GM23338 (cell line): ENCODE results near the gene POU2AF2. TPM values are rescaled to one million over a fixed set of nuclear protein-coding genes. Genes with fewer than 3 reads are reported as not detected.
"Not testable (repeated sequence)": the region's sequence is repeated elsewhere in the genome, so short reads cannot be mapped to it uniquely, and the experiment has no call there.

Experiments used
- ATAC-seq: fragments of 200-7000 bp; cut with Tn5 transposase; 3 replicates; pipeline ENCODE4 v1.9.1; 2020
- DNase-seq: peaks from one replicate; pipeline ENCODE4 v3.0.0-alpha.2; 2015; ENCODE audit warnings: low spot score
- H2AFZ ChIP-seq: fragments of 200-600 bp; sonication (generic); 2 replicates; pipeline ENCODE4 v1.8.0; 2016; ENCODE audit warnings: antibody characterized with exemption, mild to moderate bottlenecking, moderate library complexity
- H3F3A ChIP-seq: fragments of 200-600 bp; sonication (generic); replicated peaks from 2 replicates; pipeline ENCODE4 v1.8.0; 2017; ENCODE audit warnings: antibody characterized with exemption, mixed run types, low read depth
- H3K27ac ChIP-seq: fragments of 200-600 bp; sonication (generic); 2 replicates; pipeline ENCODE4 v1.6.1; 2016; ENCODE audit warnings: low read depth
- H3K27me3 ChIP-seq: fragments of 200-600 bp; sonication (generic); 2 replicates; pipeline ENCODE4 v1.8.0; 2016; ENCODE audit warnings: mild to moderate bottlenecking, mixed run types, moderate library complexity; ENCODE audit not compliant: insufficient read depth
- H3K36me3 ChIP-seq: fragments of 200-600 bp; sonication (generic); 2 replicates; pipeline ENCODE4 v1.8.0; 2016; ENCODE audit warnings: mild to moderate bottlenecking; ENCODE audit not compliant: insufficient read depth
- H3K4me1 ChIP-seq: fragments of 200-600 bp; sonication (generic); 2 replicates; pipeline ENCODE4 v1.8.0; 2016; ENCODE audit warnings: mild to moderate bottlenecking, moderate library complexity; ENCODE audit not compliant: insufficient read depth
- H3K4me2 ChIP-seq: fragments of 200-600 bp; sonication (generic); 2 replicates; pipeline ENCODE4 v1.7.1; 2017; ENCODE audit warnings: mixed run types
- H3K4me3 ChIP-seq: fragments of 200-600 bp; sonication (generic); 2 replicates; pipeline ENCODE4 v1.6.1; 2016; ENCODE audit warnings: mixed run types
- H3K79me2 ChIP-seq: fragments of 200-600 bp; sonication (generic); replicated peaks from 2 replicates; pipeline ENCODE4 v1.8.0; 2017; ENCODE audit warnings: mild to moderate bottlenecking; ENCODE audit not compliant: insufficient read depth
- H3K9me2 ChIP-seq: fragments of 200-600 bp; sonication (generic); 2 replicates; pipeline ENCODE4 v1.8.0; 2017; ENCODE audit not compliant: insufficient read depth
- H4K20me1 ChIP-seq: fragments of 200-600 bp; sonication (generic); replicated peaks from 2 replicates; pipeline ENCODE4 v1.8.0; 2017; ENCODE audit warnings: mild to moderate bottlenecking; ENCODE audit not compliant: insufficient read depth
- H3K27ac Mint-ChIP-seq: 2 replicates; pipeline ENCODE4 v1.8.0; 2020; ENCODE audit warnings: inconsistent platforms, mild to moderate bottlenecking, moderate library complexity, mixed read lengths
- H3K27me3 Mint-ChIP-seq: 3 replicates; pipeline ENCODE4 v1.8.0; 2022; ENCODE audit warnings: low read depth, mild to moderate bottlenecking, moderate library complexity, mixed read lengths, inconsistent platforms; ENCODE audit not compliant: insufficient read depth, poor library complexity
- H3K36me3 Mint-ChIP-seq: 3 replicates; pipeline ENCODE4 v1.8.0; 2021; ENCODE audit warnings: low read depth, mild to moderate bottlenecking, inconsistent platforms, moderate library complexity, mixed read lengths
- H3K4me1 Mint-ChIP-seq: 3 replicates; pipeline ENCODE4 v1.8.0; 2020; ENCODE audit warnings: mild to moderate bottlenecking, inconsistent platforms, mixed read lengths
- H3K4me3 Mint-ChIP-seq: 3 replicates; pipeline ENCODE4 v1.8.0; 2021; ENCODE audit warnings: moderate library complexity, mild to moderate bottlenecking, inconsistent platforms, mixed read lengths
- H3K9me3 Mint-ChIP-seq: 3 replicates; pipeline ENCODE4 v1.8.0; 2020; ENCODE audit warnings: moderate library complexity, mild to moderate bottlenecking, inconsistent platforms, mixed read lengths
- CREB1 ChIP-seq: fragments of 250-450 bp; sonication (Bioruptor Pico); IDR thresholded peaks from 2 replicates; pipeline ENCODE4 v1.5.0; 2020; ENCODE audit warnings: low read depth, mild to moderate bottlenecking, moderate library complexity
- EZH2 ChIP-seq: fragments of 200-600 bp; sonication (generic); IDR thresholded peaks from one replicate; pipeline ENCODE4 v1.8.0; 2017; ENCODE audit warnings: antibody characterized with exemption, mild to moderate bottlenecking, low read depth; ENCODE audit not compliant: unreplicated experiment
- EZH2phosphoT487 ChIP-seq: fragments of 200-600 bp; sonication (generic); IDR thresholded peaks from one replicate; pipeline ENCODE4 v1.8.1; 2018; ENCODE audit warnings: antibody characterized with exemption; ENCODE audit not compliant: unreplicated experiment
- NANOG ChIP-seq: IDR thresholded peaks from 2 replicates; pipeline ENCODE4 v1.6.1; 2016; ENCODE audit warnings: antibody characterized with exemption, borderline replicate concordance
- POLR2AphosphoS5 ChIP-seq: IDR thresholded peaks from 2 replicates; pipeline ENCODE4 v1.6.1; 2016; ENCODE audit warnings: antibody characterized with exemption, low read depth
- ZNF114 ChIP-seq: fragments of 250-450 bp; sonication (Bioruptor Pico); IDR thresholded peaks from 2 replicates; pipeline ENCODE4 v1.5.0; 2020; ENCODE audit warnings: mild to moderate bottlenecking, moderate library complexity
- ZNF331 ChIP-seq: fragments of 250-450 bp; sonication (Bioruptor Pico); IDR thresholded peaks from 2 replicates; pipeline ENCODE4 v1.5.0; 2020; ENCODE audit warnings: low read depth, mild to moderate bottlenecking, moderate library complexity
- polyA plus RNA-seq: library from polyadenylated mRNA; unstranded; fragments of >200 nt; fragmentation: Nextera tagmentation; extraction: Ambion mirVana; gene quantifications from 2 replicates; pipeline ENCODE4 v1.2.1, GENCODE V29; 2016
- total RNA-seq: library from RNA; depleted of rRNA; stranded (reverse); fragments of >200 nt; shearing (Covaris generic); gene quantifications from 2 replicates; pipeline ENCODE4 v1.2.3, GENCODE V29; 2014
- TF ChIP-seq, protein P1 (sequence below): IDR thresholded peaks from 2 replicates; pipeline ENCODE4 v1.6.1; 2016; ENCODE audit warnings: antibody characterized with exemption
- TF ChIP-seq, protein P2 (sequence below): IDR thresholded peaks from one replicate; pipeline ENCODE4 v1.6.1; 2018; ENCODE audit warnings: antibody characterized with exemption; ENCODE audit not compliant: unreplicated experiment

POU2AF2 gene
- total and polyA plus RNA-seq, 2 experiments from 2014 or later, result not detected

DNA sequence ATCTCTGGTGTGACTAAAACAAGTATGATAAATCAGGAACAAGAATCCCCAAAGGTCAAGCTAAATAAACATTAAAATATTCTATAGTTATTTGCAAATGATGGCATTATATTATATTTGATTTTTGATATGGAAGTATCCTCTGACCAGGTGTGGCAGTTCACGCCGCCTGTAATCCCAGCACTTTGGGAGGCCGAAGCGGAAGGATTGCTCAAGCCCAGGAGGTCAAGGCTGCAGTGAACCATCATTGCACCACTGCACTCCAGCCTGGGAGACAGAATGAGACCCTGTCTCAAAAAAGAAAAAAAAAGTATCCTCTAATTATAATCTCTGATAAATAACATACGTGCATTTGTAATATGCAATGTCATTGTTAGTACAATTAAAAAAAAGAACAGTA is 46.2 kb downstream of the POU2AF2 start:
- Histone ChIP-seq H2AFZ (no peak overlapping the region), H3K27ac (no peak overlapping the region), H3K9me2 (no peaks in the 10 kb centered on the region), H3F3A (no peaks in the 10 kb centered on the region), H3K4me2 (no peak overlapping the region), H3K4me3 (no peak overlapping the region), H3K36me3 (no peaks in the 10 kb centered on the region), H3K4me1 (no peaks in the 10 kb centered on the region), H3K79me2 (no peaks in the 10 kb centered on the region), H4K20me1 (no peaks in the 10 kb centered on the region), H3K27me3 (no peaks in the 10 kb centered on the region)
- ATAC-seq (no peak), DNase-seq (no peak)
- Mint-ChIP-seq H3K9me3 (no peaks in the 10 kb centered on the region), H3K27ac (no peak overlapping the region), H3K4me3 (no peak overlapping the region), H3K36me3 (no peaks in the 10 kb centered on the region), H3K27me3 (peaks cover 3% of the 10 kb centered on the region), H3K4me1 (peaks cover 4% of the 10 kb centered on the region; the same call in 2 of the 3 replicates)
- TF ChIP-seq CREB1 (no peak), ZNF114 (no peak), EZH2 (no peak), ZNF331 (CRISPR knock-in tag) (no peak), POLR2AphosphoS5 (no peak), NANOG (no peak), EZH2phosphoT487 (no peak)
- TF ChIP-seq, protein P1, sequence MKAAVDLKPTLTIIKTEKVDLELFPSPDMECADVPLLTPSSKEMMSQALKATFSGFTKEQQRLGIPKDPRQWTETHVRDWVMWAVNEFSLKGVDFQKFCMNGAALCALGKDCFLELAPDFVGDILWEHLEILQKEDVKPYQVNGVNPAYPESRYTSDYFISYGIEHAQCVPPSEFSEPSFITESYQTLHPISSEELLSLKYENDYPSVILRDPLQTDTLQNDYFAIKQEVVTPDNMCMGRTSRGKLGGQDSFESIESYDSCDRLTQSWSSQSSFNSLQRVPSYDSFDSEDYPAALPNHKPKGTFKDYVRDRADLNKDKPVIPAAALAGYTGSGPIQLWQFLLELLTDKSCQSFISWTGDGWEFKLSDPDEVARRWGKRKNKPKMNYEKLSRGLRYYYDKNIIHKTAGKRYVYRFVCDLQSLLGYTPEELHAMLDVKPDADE, result no peak
- TF ChIP-seq, protein P2, sequence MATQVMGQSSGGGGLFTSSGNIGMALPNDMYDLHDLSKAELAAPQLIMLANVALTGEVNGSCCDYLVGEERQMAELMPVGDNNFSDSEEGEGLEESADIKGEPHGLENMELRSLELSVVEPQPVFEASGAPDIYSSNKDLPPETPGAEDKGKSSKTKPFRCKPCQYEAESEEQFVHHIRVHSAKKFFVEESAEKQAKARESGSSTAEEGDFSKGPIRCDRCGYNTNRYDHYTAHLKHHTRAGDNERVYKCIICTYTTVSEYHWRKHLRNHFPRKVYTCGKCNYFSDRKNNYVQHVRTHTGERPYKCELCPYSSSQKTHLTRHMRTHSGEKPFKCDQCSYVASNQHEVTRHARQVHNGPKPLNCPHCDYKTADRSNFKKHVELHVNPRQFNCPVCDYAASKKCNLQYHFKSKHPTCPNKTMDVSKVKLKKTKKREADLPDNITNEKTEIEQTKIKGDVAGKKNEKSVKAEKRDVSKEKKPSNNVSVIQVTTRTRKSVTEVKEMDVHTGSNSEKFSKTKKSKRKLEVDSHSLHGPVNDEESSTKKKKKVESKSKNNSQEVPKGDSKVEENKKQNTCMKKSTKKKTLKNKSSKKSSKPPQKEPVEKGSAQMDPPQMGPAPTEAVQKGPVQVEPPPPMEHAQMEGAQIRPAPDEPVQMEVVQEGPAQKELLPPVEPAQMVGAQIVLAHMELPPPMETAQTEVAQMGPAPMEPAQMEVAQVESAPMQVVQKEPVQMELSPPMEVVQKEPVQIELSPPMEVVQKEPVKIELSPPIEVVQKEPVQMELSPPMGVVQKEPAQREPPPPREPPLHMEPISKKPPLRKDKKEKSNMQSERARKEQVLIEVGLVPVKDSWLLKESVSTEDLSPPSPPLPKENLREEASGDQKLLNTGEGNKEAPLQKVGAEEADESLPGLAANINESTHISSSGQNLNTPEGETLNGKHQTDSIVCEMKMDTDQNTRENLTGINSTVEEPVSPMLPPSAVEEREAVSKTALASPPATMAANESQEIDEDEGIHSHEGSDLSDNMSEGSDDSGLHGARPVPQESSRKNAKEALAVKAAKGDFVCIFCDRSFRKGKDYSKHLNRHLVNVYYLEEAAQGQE, result no peak

DNA sequence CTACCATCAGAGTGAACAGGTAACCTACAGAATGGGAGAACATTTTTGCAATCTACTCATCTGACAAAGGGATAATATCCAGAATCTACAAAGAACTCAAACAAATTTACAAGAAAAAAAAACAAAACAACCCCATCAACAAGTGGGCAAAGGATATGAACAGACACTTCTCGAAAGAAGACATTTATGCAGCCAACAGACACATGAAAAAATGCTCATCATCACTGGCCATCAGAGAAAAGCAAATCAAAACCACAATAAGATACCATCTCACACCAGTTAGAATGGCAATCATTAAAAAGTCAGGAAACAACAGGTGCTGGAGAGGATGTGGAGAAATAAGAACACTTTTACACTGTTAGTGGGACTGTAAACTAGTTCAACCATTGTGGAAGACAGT is 46.9 kb downstream of the POU2AF2 start:
- not testable (repeated sequence) for H3K27me3 ChIP-seq, H3F3A ChIP-seq, H3K4me1 Mint-ChIP-seq, H3K36me3 ChIP-seq, H3K4me3 Mint-ChIP-seq, H3K4me2 ChIP-seq, H3K4me1 ChIP-seq, H3K27ac ChIP-seq, H3K4me3 ChIP-seq, H3K79me2 ChIP-seq, H3K9me3 Mint-ChIP-seq, H3K36me3 Mint-ChIP-seq, H3K27ac Mint-ChIP-seq, H4K20me1 ChIP-seq, ATAC-seq, H2AFZ ChIP-seq, DNase-seq, H3K27me3 Mint-ChIP-seq, H3K9me2 ChIP-seq
